GM19455 (cell line): ENCODE measurements around the gene STX18.
"Not testable (repeated sequence)": the region's sequence is repeated elsewhere in the genome, so short reads cannot be mapped to it uniquely, and the experiment has no call there.

Source experiments
- ATAC-seq: cut with Tn5 transposase; IDR thresholded peaks from one replicate; pipeline ENCODE4 v1.9.1; 2021; ENCODE audit not compliant: unreplicated experiment

STX18 gene

GRCh38 chr4:4510641-4511040 is 31.2 kb downstream of the STX18 start:
- ATAC-seq, result not testable (repeated sequence)

- ATAC-seq, result no peak
Observed at GRCh38 chr4:4509521-4509920, 32.3 kb downstream of the STX18 start.

GRCh38 chr4:4507923-4508322 is 33.9 kb downstream of the STX18 start:
- no peak for ATAC-seq

GRCh38 chr4:4507403-4507802 is 34.4 kb downstream of the STX18 start:
- ATAC-seq, result no peak

- ATAC-seq, result no peak
Observed at GRCh38 chr4:4506961-4507360, 34.9 kb downstream of the STX18 start.

- ATAC-seq, result not testable (repeated sequence)
Observed at GRCh38 chr4:4505211-4505610, 36.6 kb downstream of the STX18 start.

GRCh38 chr4:4504783-4505182 is 37.1 kb downstream of the STX18 start:
- no peak for ATAC-seq

GRCh38 chr4:4502694-4503311 is 39.0 kb downstream of the STX18 start:
- no peak for ATAC-seq

- no peak for ATAC-seq
Observed at GRCh38 chr4:4501679-4502078, 40.2 kb downstream of the STX18 start.

GRCh38 chr4:4499438-4500123 is 42.3 kb downstream of the STX18 start:
- ATAC-seq, result no peak

GRCh38 chr4:4496592-4497372 is 45.1 kb downstream of the STX18 start:
- no peak for ATAC-seq

GRCh38 chr4:4494882-4495281 is 47.0 kb downstream of the STX18 start:
- no peak for ATAC-seq

GRCh38 chr4:4492161-4492847 is 49.5 kb downstream of the STX18 start:
- peak; percentile 74 for ATAC-seq

- ATAC-seq, result no peak
Observed at GRCh38 chr4:4491396-4491893, 50.4 kb downstream of the STX18 start.

GRCh38 chr4:4490816-4491215 is 51.0 kb downstream of the STX18 start:
- ATAC-seq, result no peak

- ATAC-seq, result no peak
Observed at GRCh38 chr4:4490041-4490440, 51.8 kb downstream of the STX18 start.

- ATAC-seq, result peak; percentile 76
Observed at GRCh38 chr4:4488405-4489404, 53.1 kb downstream of the STX18 start.

- no peak for ATAC-seq
Observed at GRCh38 chr4:4486969-4487368, 54.9 kb downstream of the STX18 start.

- ATAC-seq, result no peak
Observed at GRCh38 chr4:4485806-4486205, 56.0 kb downstream of the STX18 start.

- no peak for ATAC-seq
Observed at GRCh38 chr4:4481399-4481994, 60.4 kb downstream of the STX18 start.
